OCI-LY7 (cell line): ENCODE data around the gene SCARF2.
"Not testable (repeated sequence)": the region's sequence is repeated elsewhere in the genome, so short reads cannot be mapped to it uniquely, and the experiment has no call there.

Experiments
- EZH2phosphoT487 ChIP-seq: fragments of 200-600 bp; sonication (generic); IDR thresholded peaks from 2 replicates; pipeline ENCODE4 v1.6.1; 2018; ENCODE audit warnings: low read depth, borderline replicate concordance, mild to moderate bottlenecking, mixed run types, antibody characterized with exemption, low read length, moderate library complexity, mixed read lengths
- TF ChIP-seq, protein P1 (sequence below): fragments of 200-600 bp; sonication (generic); conservative IDR thresholded peaks from 2 replicates; pipeline ENCODE4 v1.5.1; 2014; ENCODE audit warnings: mild to moderate bottlenecking, antibody characterized with exemption, low read length, moderate library complexity, mixed read lengths

DNA sequence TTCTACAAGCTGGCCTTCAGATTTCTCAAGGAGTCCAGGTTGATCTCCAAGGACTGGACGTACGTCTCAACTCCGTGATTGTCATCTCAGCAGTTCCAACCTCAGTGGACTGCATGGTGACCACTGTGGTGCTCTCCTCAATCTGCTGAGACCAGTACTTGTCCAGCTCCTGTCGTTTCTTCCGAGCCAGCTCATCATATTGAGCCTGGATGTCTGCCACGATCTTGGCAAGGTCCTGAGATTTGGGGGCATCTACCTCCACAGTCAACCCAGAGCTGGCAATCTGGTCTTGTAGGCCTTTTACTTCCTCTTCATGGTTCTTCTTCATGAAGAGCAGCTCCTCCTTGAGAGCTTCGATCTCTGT is 45.5 kb upstream of the SCARF2 start:
- TF ChIP-seq, protein P1, sequence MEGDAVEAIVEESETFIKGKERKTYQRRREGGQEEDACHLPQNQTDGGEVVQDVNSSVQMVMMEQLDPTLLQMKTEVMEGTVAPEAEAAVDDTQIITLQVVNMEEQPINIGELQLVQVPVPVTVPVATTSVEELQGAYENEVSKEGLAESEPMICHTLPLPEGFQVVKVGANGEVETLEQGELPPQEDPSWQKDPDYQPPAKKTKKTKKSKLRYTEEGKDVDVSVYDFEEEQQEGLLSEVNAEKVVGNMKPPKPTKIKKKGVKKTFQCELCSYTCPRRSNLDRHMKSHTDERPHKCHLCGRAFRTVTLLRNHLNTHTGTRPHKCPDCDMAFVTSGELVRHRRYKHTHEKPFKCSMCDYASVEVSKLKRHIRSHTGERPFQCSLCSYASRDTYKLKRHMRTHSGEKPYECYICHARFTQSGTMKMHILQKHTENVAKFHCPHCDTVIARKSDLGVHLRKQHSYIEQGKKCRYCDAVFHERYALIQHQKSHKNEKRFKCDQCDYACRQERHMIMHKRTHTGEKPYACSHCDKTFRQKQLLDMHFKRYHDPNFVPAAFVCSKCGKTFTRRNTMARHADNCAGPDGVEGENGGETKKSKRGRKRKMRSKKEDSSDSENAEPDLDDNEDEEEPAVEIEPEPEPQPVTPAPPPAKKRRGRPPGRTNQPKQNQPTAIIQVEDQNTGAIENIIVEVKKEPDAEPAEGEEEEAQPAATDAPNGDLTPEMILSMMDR: not testable (repeated sequence)
- TF ChIP-seq EZH2phosphoT487: not testable (repeated sequence)
